ENCODE data around the gene ILKAP. TPM values are rescaled to one million over a fixed set of nuclear protein-coding genes. Genes with fewer than 3 reads are reported as not detected.

ILKAP gene
- total and polyA plus RNA-seq, 7 experiments from 2014 or later = 40.6 to 126 (median 88.4) TPM

GRCh38 chr2:238160206-238161129 lies 43.0 kb downstream of the ILKAP start:
- intact Hi-C loops (cut with micrococcal nuclease) = loop anchor here (2.0 kb wide), 1 partner anchor 102 kb away; no protein-coding TSS in a partner anchor
- ATAC-seq (no peak), DNase-seq (peak in 1 of 9 donors; percentile 12)
- Histone ChIP-seq H3K9me3 (ENCODE audit: control insufficient read depth in 2 of 3, low read length in 3 of 3) (no peaks in the 10 kb centered on the region), H3K36me3 (ENCODE audit: control insufficient read depth in 2 of 3, insufficient read depth in 3 of 3, low read length in 3 of 3) (no peaks in the 10 kb centered on the region), H3K4me1 (ENCODE audit: control insufficient read depth in 2 of 2, insufficient read depth in 2 of 2, low read length in 2 of 2) (peaks cover 0 to 11% of the 10 kb centered on the region in 2 donors), H3K27ac (ENCODE audit: low read depth, low read length) (no peak overlapping the region), H3K27me3 (ENCODE audit: control insufficient read depth in 2 of 2, insufficient read depth in 2 of 2, low read length in 2 of 2) (no peaks in the 10 kb centered on the region), H3K4me3 (ENCODE audit: low read length) (no peak overlapping the region)
- H3K9me3 Mint-ChIP-seq = no peaks in the 10 kb centered on the region
- H3K27me3 Mint-ChIP-seq = peaks cover 16 to 38% (median 24%) of the 10 kb centered on the region in 5 donors
- H3K36me3 Mint-ChIP-seq = peaks cover 0 to 2% (median 0%) of the 10 kb centered on the region in 5 donors
- ChIA-PET POLR2A (no interaction called here), CTCF (interaction anchor here (1.7 kb wide), 1 partner anchor 302 kb away, joined by 3 read pairs; no protein-coding TSS in a partner anchor)
- no peak overlapping the region for H3K27ac Mint-ChIP-seq
- peak overlapping the region in 4 of 10 donors; percentile 8 to 79 (median 66) for H3K4me3 Mint-ChIP-seq
- peaks cover 0 to 16% (median 6%) of the 10 kb centered on the region in 7 donors for H3K4me1 Mint-ChIP-seq

- no peaks in the 10 kb centered on the region for H3K36me3 ChIP-seq (ENCODE audit: control insufficient read depth in 2 of 3, insufficient read depth in 3 of 3, low read length in 3 of 3)
- DNase-seq (no peak), ATAC-seq (no peak)
- Mint-ChIP-seq H3K4me1 (peaks cover 0 to 13% (median 6%) of the 10 kb centered on the region in 7 donors), H3K36me3 (peaks cover 0 to 2% (median 0%) of the 10 kb centered on the region in 5 donors), H3K9me3 (no peaks in the 10 kb centered on the region), H3K27ac (no peak overlapping the region), H3K4me3 (peak overlapping the region; percentile 54 to 79 (median 72)), H3K27me3 (peaks cover 9 to 31% (median 19%) of the 10 kb centered on the region in 5 donors)
- no peaks in the 10 kb centered on the region for H3K27me3 ChIP-seq (ENCODE audit: control insufficient read depth in 2 of 2, insufficient read depth in 2 of 2, low read length in 2 of 2)
- H3K4me1 ChIP-seq (ENCODE audit: control insufficient read depth in 2 of 2, insufficient read depth in 2 of 2, low read length in 2 of 2) = peaks cover 0 to 11% of the 10 kb centered on the region in 2 donors
- no peak overlapping the region for H3K4me3 ChIP-seq (ENCODE audit: low read length)
- POLR2A ChIA-PET = no interaction called here
- H3K27ac ChIP-seq (ENCODE audit: low read depth, low read length) = no peak overlapping the region
- no peaks in the 10 kb centered on the region for H3K9me3 ChIP-seq (ENCODE audit: control insufficient read depth in 2 of 3, low read length in 3 of 3)
- intact Hi-C loops (cut with micrococcal nuclease) = loop anchor here (2.0 to 5.0 kb wide), 3 partner anchors 43 to 302 kb away; partner anchors contain the start of genes ILKAP (in 1 of the 2) and RAMP1 (in 1 of the 2)
- CTCF ChIA-PET = interaction anchor here (1.7 kb wide), 1 partner anchor 301 kb away, joined by 3 read pairs; no protein-coding TSS in a partner anchor
Observed at GRCh38 chr2:238159661-238160205, 43.8 kb downstream of the ILKAP start.

GRCh38 chr2:238159071-238159539 lies 44.4 kb downstream of the ILKAP start:
- Histone ChIP-seq H3K4me3 (ENCODE audit: low read length) (no peak overlapping the region), H3K4me1 (ENCODE audit: control insufficient read depth in 2 of 2, insufficient read depth in 2 of 2, low read length in 2 of 2) (peaks cover 0 to 11% of the 10 kb centered on the region in 2 donors), H3K36me3 (ENCODE audit: control insufficient read depth in 2 of 3, insufficient read depth in 3 of 3, low read length in 3 of 3) (no peaks in the 10 kb centered on the region), H3K9me3 (ENCODE audit: control insufficient read depth in 2 of 3, low read length in 3 of 3) (no peaks in the 10 kb centered on the region), H3K27me3 (ENCODE audit: control insufficient read depth in 2 of 2, insufficient read depth in 2 of 2, low read length in 2 of 2) (no peaks in the 10 kb centered on the region), H3K27ac (ENCODE audit: low read depth, low read length) (no peak overlapping the region)
- Mint-ChIP-seq H3K9me3 (peaks cover 0 to 3% (median 0%) of the 10 kb centered on the region in 11 donors), H3K27ac (no peak overlapping the region), H3K36me3 (peaks cover 0 to 2% (median 0%) of the 10 kb centered on the region in 5 donors), H3K27me3 (peaks cover 7 to 26% (median 13%) of the 10 kb centered on the region in 5 donors), H3K4me1 (peaks cover 0 to 9% (median 6%) of the 10 kb centered on the region in 7 donors), H3K4me3 (peak overlapping the region; percentile 54 to 79 (median 72))
- intact Hi-C loops (cut with micrococcal nuclease) = loop anchor here in 1 of 2 donors (5.0 kb wide), 2 partner anchors 43 to 302 kb away; partner anchors contain the start of genes ILKAP and RAMP1
- CTCF ChIA-PET = interaction anchor here (1.7 kb wide), 1 partner anchor 301 kb away, joined by 3 read pairs; no protein-coding TSS in a partner anchor
- peak; percentile 37 for ATAC-seq
- peak in 3 of 9 donors; percentile 10 to 27 (median 25) for DNase-seq
- POLR2A ChIA-PET = no interaction called here

GRCh38 chr2:238158509-238159070 lies 44.9 kb downstream of the ILKAP start, which contains the start of gene ERFE:
Gene ERFE (plus strand): TSS chr2:238158970. CDS start chr2:238159008, 38 bp downstream.
- H3K4me1 Mint-ChIP-seq = peaks cover 0 to 9% (median 6%) of the 10 kb centered on the region in 7 donors
- Histone ChIP-seq H3K4me1 (ENCODE audit: control insufficient read depth in 2 of 2, insufficient read depth in 2 of 2, low read length in 2 of 2) (peaks cover 0 to 11% of the 10 kb centered on the region in 2 donors), H3K27me3 (ENCODE audit: control insufficient read depth in 2 of 2, insufficient read depth in 2 of 2, low read length in 2 of 2) (no peaks in the 10 kb centered on the region), H3K27ac (ENCODE audit: low read depth, low read length) (no peak within 1 kb of the TSS), H3K36me3 (ENCODE audit: control insufficient read depth in 2 of 3, insufficient read depth in 3 of 3, low read length in 3 of 3) (no peaks in the 10 kb centered on the region), H3K4me3 (ENCODE audit: low read length) (no peak within 1 kb of the TSS), H3K9me3 (ENCODE audit: control insufficient read depth in 2 of 3, low read length in 3 of 3) (no peaks in the 10 kb centered on the region)
- H3K4me3 Mint-ChIP-seq = peak within 1 kb of the TSS; percentile 54 to 79 (median 72)
- H3K9me3 Mint-ChIP-seq = peaks cover 0 to 5% (median 0%) of the 10 kb centered on the region in 11 donors
- CTCF ChIA-PET = no interaction called here
- no peak within 1 kb of the TSS for H3K27ac Mint-ChIP-seq
- H3K36me3 Mint-ChIP-seq = peaks cover 0 to 2% (median 0%) of the 10 kb centered on the region in 5 donors
- intact Hi-C loops (cut with micrococcal nuclease) = loop anchor here in 1 of 2 donors (5.0 kb wide), 2 partner anchors 44 to 301 kb away; partner anchors contain the start of genes ILKAP and RAMP1
- peak in 8 of 9 donors; percentile 16 to 74 (median 40) for DNase-seq
- peaks cover 7 to 26% (median 13%) of the 10 kb centered on the region in 5 donors for H3K27me3 Mint-ChIP-seq
- POLR2A ChIA-PET = no interaction called here
- peak; percentile 80 for ATAC-seq

GRCh38 chr2:238158018-238158508 lies 45.4 kb downstream of the ILKAP start:
- peaks cover 0 to 2% (median 0%) of the 10 kb centered on the region in 5 donors for H3K36me3 Mint-ChIP-seq
- no peaks in the 10 kb centered on the region for H3K36me3 ChIP-seq (ENCODE audit: control insufficient read depth in 2 of 3, insufficient read depth in 3 of 3, low read length in 3 of 3)
- no peak overlapping the region for H3K27ac Mint-ChIP-seq
- ATAC-seq (no peak), DNase-seq (no peak)
- peaks cover 0 to 9% (median 6%) of the 10 kb centered on the region in 7 donors for H3K4me1 Mint-ChIP-seq
- no peaks in the 10 kb centered on the region for H3K9me3 ChIP-seq (ENCODE audit: control insufficient read depth in 2 of 3, low read length in 3 of 3)
- ChIA-PET CTCF (no interaction called here), POLR2A (no interaction called here)
- peak overlapping the region in 3 of 10 donors; percentile 16 to 71 (median 25) for H3K4me3 Mint-ChIP-seq
- H3K27me3 ChIP-seq (ENCODE audit: control insufficient read depth in 2 of 2, insufficient read depth in 2 of 2, low read length in 2 of 2) = no peaks in the 10 kb centered on the region
- no peak overlapping the region for H3K4me3 ChIP-seq (ENCODE audit: low read length)
- intact Hi-C loops (cut with micrococcal nuclease) = loop anchor here in 1 of 2 donors (5.0 kb wide), 2 partner anchors 44 to 301 kb away; partner anchors contain the start of genes ILKAP and RAMP1
- H3K27me3 Mint-ChIP-seq = peaks cover 7 to 26% (median 13%) of the 10 kb centered on the region in 5 donors
- H3K9me3 Mint-ChIP-seq = peaks cover 0 to 5% (median 0%) of the 10 kb centered on the region in 11 donors
- H3K4me1 ChIP-seq (ENCODE audit: control insufficient read depth in 2 of 2, insufficient read depth in 2 of 2, low read length in 2 of 2) = peaks cover 0 to 11% of the 10 kb centered on the region in 2 donors
- H3K27ac ChIP-seq (ENCODE audit: low read depth, low read length) = no peak overlapping the region
